Chondrocyte (in vitro differentiated cells): ENCODE data around the gene TTLL5. TPM values are rescaled to one million over a fixed set of nuclear protein-coding genes. Genes with fewer than 3 reads are reported as not detected.

Source experiments
- DNase-seq: peaks from one replicate; pipeline ENCODE4 v3.0.0; 2021; ENCODE audit warnings: mixed read lengths, low spot score
- H3K27ac Mint-ChIP-seq: one replicate; pipeline ENCODE4 v1.8.0; 2021; ENCODE audit warnings: mild to moderate bottlenecking, moderate library complexity, mixed read lengths; ENCODE audit not compliant: unreplicated experiment
- H3K27me3 Mint-ChIP-seq: 2 replicates; pipeline ENCODE4 v1.8.0; 2021; ENCODE audit warnings: low read depth, mixed read lengths
- H3K36me3 Mint-ChIP-seq: 2 replicates; pipeline ENCODE4 v1.8.0; 2021; ENCODE audit warnings: low read depth, mixed read lengths
- H3K4me1 Mint-ChIP-seq: 2 replicates; pipeline ENCODE4 v1.8.0; 2021; ENCODE audit warnings: low read depth, mild to moderate bottlenecking, mixed read lengths
- H3K4me3 Mint-ChIP-seq: one replicate; pipeline ENCODE4 v1.8.0; 2021; ENCODE audit warnings: mild to moderate bottlenecking, moderate library complexity, mixed read lengths; ENCODE audit not compliant: unreplicated experiment
- H3K9me3 Mint-ChIP-seq: 2 replicates; pipeline ENCODE4 v1.8.0; 2021; ENCODE audit warnings: low read depth, mixed read lengths
- total RNA-seq: library from RNA; stranded (reverse); gene quantifications from 3 replicates; pipeline ENCODE4 v1.2.1, GENCODE V29; 2021
- TF ChIP-seq, protein P1 (sequence below): fragments of 200-600 bp; sonication (generic); IDR thresholded peaks from 2 replicates; pipeline ENCODE4 v1.5.0; 2021; ENCODE audit warnings: antibody characterized with exemption, mild to moderate bottlenecking, moderate library complexity

The TTLL5 gene
- total RNA-seq, 1 donor from 2014 or later: 22.1 TPM

DNA sequence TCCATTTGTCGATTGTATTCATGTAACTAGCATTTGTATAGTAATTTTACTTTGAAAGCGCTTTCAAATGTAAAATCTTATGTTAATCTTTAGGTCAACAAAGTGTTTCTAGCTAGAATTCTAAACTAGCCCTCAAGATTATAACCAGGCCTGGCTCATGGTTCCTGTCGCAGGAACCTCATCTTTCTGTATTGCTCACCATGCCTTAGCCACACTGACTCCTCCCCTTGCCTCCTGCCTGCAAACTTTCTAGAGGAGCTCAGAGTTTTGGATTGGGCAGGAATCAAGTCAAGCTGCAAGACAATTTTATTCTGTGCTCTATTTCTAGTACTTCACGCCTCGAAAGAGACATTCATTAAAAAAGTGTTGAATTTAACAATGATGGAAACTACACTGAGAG, 220.9 kb downstream of the TTLL5 start:
- Mint-ChIP-seq H3K27ac (peak overlapping the region; percentile 94), H3K4me1 (peaks cover 92% of the 10 kb centered on the region), H3K27me3 (no peaks in the 10 kb centered on the region), H3K9me3 (no peaks in the 10 kb centered on the region), H3K36me3 (peaks cover 2% of the 10 kb centered on the region), H3K4me3 (no peak overlapping the region)
- TF ChIP-seq, protein P1, sequence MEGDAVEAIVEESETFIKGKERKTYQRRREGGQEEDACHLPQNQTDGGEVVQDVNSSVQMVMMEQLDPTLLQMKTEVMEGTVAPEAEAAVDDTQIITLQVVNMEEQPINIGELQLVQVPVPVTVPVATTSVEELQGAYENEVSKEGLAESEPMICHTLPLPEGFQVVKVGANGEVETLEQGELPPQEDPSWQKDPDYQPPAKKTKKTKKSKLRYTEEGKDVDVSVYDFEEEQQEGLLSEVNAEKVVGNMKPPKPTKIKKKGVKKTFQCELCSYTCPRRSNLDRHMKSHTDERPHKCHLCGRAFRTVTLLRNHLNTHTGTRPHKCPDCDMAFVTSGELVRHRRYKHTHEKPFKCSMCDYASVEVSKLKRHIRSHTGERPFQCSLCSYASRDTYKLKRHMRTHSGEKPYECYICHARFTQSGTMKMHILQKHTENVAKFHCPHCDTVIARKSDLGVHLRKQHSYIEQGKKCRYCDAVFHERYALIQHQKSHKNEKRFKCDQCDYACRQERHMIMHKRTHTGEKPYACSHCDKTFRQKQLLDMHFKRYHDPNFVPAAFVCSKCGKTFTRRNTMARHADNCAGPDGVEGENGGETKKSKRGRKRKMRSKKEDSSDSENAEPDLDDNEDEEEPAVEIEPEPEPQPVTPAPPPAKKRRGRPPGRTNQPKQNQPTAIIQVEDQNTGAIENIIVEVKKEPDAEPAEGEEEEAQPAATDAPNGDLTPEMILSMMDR: no peak
- DNase-seq: no peak

DNA sequence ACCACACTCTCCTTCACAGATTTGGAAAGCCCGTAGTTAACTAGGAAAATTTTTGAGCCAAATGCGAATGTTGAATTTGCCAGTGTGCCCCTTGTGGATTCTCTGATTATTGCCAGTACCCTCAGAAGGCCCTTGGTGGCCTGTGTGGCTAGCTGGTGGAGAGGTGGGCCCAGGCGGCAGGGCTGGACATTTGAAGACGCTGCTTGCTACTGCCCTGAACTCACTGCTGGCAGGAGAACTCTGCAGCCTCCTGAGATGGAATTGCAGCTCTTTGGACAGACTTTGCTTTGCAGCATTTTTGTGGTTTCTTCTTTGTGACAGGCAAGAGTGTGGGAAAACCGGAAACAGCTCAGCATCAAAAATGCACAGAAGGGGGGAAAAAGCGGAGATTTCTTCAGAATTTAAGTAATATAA, 223.2 kb downstream of the TTLL5 start:
- Mint-ChIP-seq H3K27me3 (no peaks in the 10 kb centered on the region), H3K27ac (peak overlapping the region; percentile 94), H3K4me3 (no peak overlapping the region), H3K9me3 (no peaks in the 10 kb centered on the region), H3K36me3 (peaks cover 2% of the 10 kb centered on the region), H3K4me1 (peaks cover 73% of the 10 kb centered on the region)
- TF ChIP-seq, protein P1: peak; percentile 77
- peak; percentile 86 for DNase-seq

DNA sequence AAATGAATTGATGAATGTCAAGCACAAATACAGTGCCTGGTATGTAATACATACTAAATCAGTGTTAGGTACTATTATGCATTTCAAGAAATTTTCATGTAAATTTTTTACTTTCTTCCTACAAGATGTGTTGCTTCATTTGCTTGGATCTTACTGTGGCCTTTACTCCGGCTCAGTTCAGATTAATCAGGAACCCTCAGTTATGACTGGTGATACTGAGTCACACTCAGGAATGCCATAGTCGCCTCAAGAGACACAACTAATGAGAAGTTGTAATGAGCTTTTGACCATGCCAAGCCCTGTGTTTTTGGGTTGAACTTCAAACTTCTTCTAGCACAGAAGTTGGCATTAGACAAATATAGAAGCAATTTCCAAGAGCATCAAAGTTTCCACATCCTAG, 224.8 kb downstream of the TTLL5 start:
- peaks cover 58% of the 10 kb centered on the region for H3K4me1 Mint-ChIP-seq
- peaks cover 2% of the 10 kb centered on the region for H3K36me3 Mint-ChIP-seq
- TF ChIP-seq, protein P1: no peak
- no peak for DNase-seq
- peak overlapping the region; percentile 94 for H3K27ac Mint-ChIP-seq
- no peak overlapping the region for H3K4me3 Mint-ChIP-seq
- no peaks in the 10 kb centered on the region for H3K9me3 Mint-ChIP-seq
- H3K27me3 Mint-ChIP-seq: no peaks in the 10 kb centered on the region

DNA sequence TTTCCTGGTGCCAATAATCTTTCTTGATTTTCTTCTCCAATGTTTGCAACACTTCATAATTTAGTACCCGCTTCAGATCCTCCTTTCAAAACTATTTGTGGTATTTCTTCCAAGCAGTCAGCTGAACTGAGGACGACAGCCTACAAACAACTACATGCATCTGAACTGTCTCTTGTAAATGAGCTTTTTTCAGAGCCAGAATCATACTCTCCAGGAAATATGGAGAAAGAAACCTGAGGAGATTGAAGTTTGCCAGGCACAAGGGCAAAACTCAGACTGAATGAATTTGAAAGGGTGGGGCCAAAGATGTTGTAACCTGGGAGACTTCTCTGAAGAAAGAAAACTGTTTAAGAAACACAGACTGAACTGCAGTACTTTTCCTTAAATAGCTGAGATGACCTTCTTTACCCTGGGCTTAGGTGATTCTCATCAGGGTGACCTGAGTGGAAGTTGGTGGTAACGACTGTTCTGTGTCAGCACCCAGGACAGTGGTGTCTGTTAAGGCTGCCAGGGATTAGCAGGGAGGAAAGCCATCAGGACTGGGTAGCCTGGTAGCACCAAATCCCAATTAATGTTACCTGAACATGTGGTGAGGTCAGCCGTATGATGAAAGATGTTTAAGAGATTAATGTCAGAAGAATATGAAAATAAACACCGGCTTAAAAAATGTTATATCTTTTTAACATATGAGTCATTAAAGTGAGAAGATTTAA, 225.7 kb downstream of the TTLL5 start:
- Mint-ChIP-seq H3K4me3 (no peak overlapping the region), H3K36me3 (peaks cover 6% of the 10 kb centered on the region), H3K27me3 (no peaks in the 10 kb centered on the region), H3K9me3 (no peaks in the 10 kb centered on the region), H3K4me1 (peaks cover 52% of the 10 kb centered on the region), H3K27ac (peak overlapping the region; percentile 94)
- TF ChIP-seq, protein P1: no peak
- DNase-seq: no peak

DNA sequence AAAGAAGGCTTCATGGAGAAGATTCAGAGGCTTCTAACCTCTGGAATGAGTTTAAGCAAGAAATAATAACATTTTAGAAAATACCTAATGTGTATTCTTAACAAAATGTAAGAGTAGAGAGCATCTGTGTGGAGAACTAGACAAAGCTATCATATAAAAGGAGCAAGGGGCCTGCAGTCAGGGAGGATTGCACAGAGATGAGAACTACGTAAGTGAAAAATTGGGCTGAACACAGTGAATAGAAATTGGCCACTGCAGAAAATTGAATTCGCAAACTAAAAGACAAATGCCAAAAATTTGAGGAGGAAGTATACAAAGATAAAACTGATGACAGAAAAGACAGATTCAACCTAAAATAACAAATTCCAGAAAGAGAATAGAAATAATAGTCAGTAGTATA, 227.9 kb downstream of the TTLL5 start:
- Mint-ChIP-seq H3K4me3 (no peak overlapping the region), H3K4me1 (peaks cover 32% of the 10 kb centered on the region), H3K27ac (no peak overlapping the region), H3K36me3 (peaks cover 4% of the 10 kb centered on the region), H3K27me3 (no peaks in the 10 kb centered on the region), H3K9me3 (peaks cover 2% of the 10 kb centered on the region)
- no peak for DNase-seq
- TF ChIP-seq, protein P1: no peak
